Upper lobe of left lung (tissue), 6 donors: ENCODE measurements around the gene CMTM7. TPM values are rescaled to one million over a fixed set of nuclear protein-coding genes. Genes with fewer than 3 reads are reported as not detected.
"Not testable (repeated sequence)": the region's sequence is repeated elsewhere in the genome, so short reads cannot be mapped to it uniquely, and the experiment has no call there.

Source experiments
- ATAC-seq, 2 donors: fragments of 200-7000 bp; cut with Tn5 transposase; one replicate each; pipeline ENCODE4 v1.9.1; 2022; ENCODE audit warnings: mild to moderate bottlenecking in 2 of 2, moderate library complexity in 2 of 2; ENCODE audit not compliant: low FRiP score in 2 of 2
- DNase-seq, 2 donors: peaks; one replicate each; pipeline ENCODE4 v3.0.0-alpha.2; 2019 to 2020
- H3K27ac ChIP-seq, 4 donors: fragments of 200-600 bp; sonication (generic); one replicate each; pipeline ENCODE4 v1.5.1; 2016 to 2019
- H3K27me3 ChIP-seq, 4 donors: fragments of 200-600 bp; sonication (generic); one replicate each; pipeline ENCODE4 v1.5.1; 2017 to 2019
- H3K36me3 ChIP-seq, 4 donors: fragments of 200-600 bp; sonication (generic); one replicate each; pipeline ENCODE4 v1.5.1; 2016 to 2019
- H3K4me1 ChIP-seq, 4 donors: fragments of 200-600 bp; sonication (generic); one replicate each; pipeline ENCODE4 v1.5.1; 2018 to 2019
- H3K4me3 ChIP-seq, 4 donors: fragments of 200-600 bp; sonication (generic); one replicate each; pipeline ENCODE4 v1.5.1; 2017 to 2019; ENCODE audit warnings: mild to moderate bottlenecking in 2 of 4, moderate library complexity in 1 of 4
- H3K9me3 ChIP-seq, 4 donors: fragments of 200-600 bp; sonication (generic); one replicate each; pipeline ENCODE4 v1.5.1; 2018 to 2019
- CTCF ChIP-seq, 6 experiments: fragments of 450-650 bp in 4 of 6; fragments of 200-600 bp in 2 of 6; sonication (generic) in 2 of 6; IDR thresholded peaks; one replicate each; pipeline ENCODE4 v1.5.1; 2016 to 2019; ENCODE audit warnings: antibody characterized with exemption in 6 of 6
- EP300 ChIP-seq, 4 donors: sonication (generic); formaldehyde crosslinking; IDR thresholded peaks; one replicate each; pipeline ENCODE4 v1.5.1; 2017; ENCODE audit warnings: antibody characterized with exemption in 4 of 4, control low read depth in 2 of 4
- POLR2A ChIP-seq, 4 donors: fragments of 450-650 bp; IDR thresholded peaks; one replicate each; pipeline ENCODE4 v1.5.1; 2016 to 2017; ENCODE audit warnings: antibody characterized with exemption in 4 of 4, mild to moderate bottlenecking in 2 of 4
- POLR2AphosphoS5 ChIP-seq, 2 donors: sonication (generic); formaldehyde crosslinking; IDR thresholded peaks; one replicate each; pipeline ENCODE4 v1.5.1; 2017; ENCODE audit warnings: antibody characterized with exemption in 2 of 2
- WGBS, 2 donors: methylation state at CpG; one replicate each; pipeline ENCODE4 v1.1.5; 2017 to 2018; 5-methylcytosine and 5-hydroxymethylcytosine counted together
- total RNA-seq, 6 donors: library from RNA; depleted of rRNA in 4 of 6; stranded (reverse); fragments of >200 nt in 4 of 6; gene quantifications; one replicate each; pipeline versions ENCODE4 v1.1.0 to v1.2.1, GENCODE V29; 2016 to 2021
- donor health status: DM: no; HTN: no; CAD: no; lungs with moderate emphysema.
- donor health status: DM: no; HTN: yes; CAD: no; lungs with severe emphysema.

CMTM7 gene
- total RNA-seq, 6 donors from 2014 or later = 39.4 to 103 (median 49.7) TPM

- WGBS, 2 donors = 65 to 74% methylated on average over 10 of the region's 10 CpGs
- TF ChIP-seq POLR2AphosphoS5 (IDR thresholded peaks at IDR 0.05) (no peak), CTCF (IDR thresholded peaks at IDR 0.05) (no peak), POLR2A (IDR thresholded peaks at IDR 0.05) (no peak), EP300 (IDR thresholded peaks at IDR 0.05) (no peak)
- Histone ChIP-seq H3K4me3 (no peak overlapping the region), H3K4me1 (peaks cover 0 to 12% (median 4%) of the 10 kb centered on the region in 4 donors), H3K9me3 (no peaks in the 10 kb centered on the region), H3K36me3 (no peaks in the 10 kb centered on the region), H3K27ac (no peak overlapping the region), H3K27me3 (no peaks in the 10 kb centered on the region)
- DNase-seq = no peak
- ATAC-seq = no peak
Measured at GRCh38 chr3:32438596-32439344, 47.1 kb downstream of the CMTM7 start.

- not testable (repeated sequence) for DNase-seq, ATAC-seq, H3K27ac ChIP-seq, H3K36me3 ChIP-seq, H3K27me3 ChIP-seq, H3K9me3 ChIP-seq, H3K4me3 ChIP-seq
- WGBS, 2 donors = 91 to 94% methylated on average over 4 of the region's 4 CpGs
- peaks cover 0 to 12% (median 4%) of the 10 kb centered on the region in 4 donors for H3K4me1 ChIP-seq
Measured at GRCh38 chr3:32439421-32439820, 47.8 kb downstream of the CMTM7 start.

- H3K36me3 ChIP-seq = no peaks in the 10 kb centered on the region
- H3K4me3 ChIP-seq = no peak overlapping the region
- H3K27me3 ChIP-seq = no peaks in the 10 kb centered on the region
- DNase-seq (no peak), ATAC-seq (no peak)
- 89 to 90% methylated on average over 10 of the region's 10 CpGs for WGBS, 2 donors
- no peak overlapping the region for H3K27ac ChIP-seq
- TF ChIP-seq POLR2A (IDR thresholded peaks at IDR 0.05) (no peak), CTCF (IDR thresholded peaks at IDR 0.05) (no peak), POLR2AphosphoS5 (IDR thresholded peaks at IDR 0.05) (no peak), EP300 (IDR thresholded peaks at IDR 0.05) (no peak)
- peaks cover 0 to 12% (median 4%) of the 10 kb centered on the region in 4 donors for H3K4me1 ChIP-seq
- H3K9me3 ChIP-seq = no peaks in the 10 kb centered on the region
Measured at GRCh38 chr3:32440611-32441350, 49.1 kb downstream of the CMTM7 start.

GRCh38 chr3:32442766-32443165, 51.1 kb downstream of the CMTM7 start:
- Histone ChIP-seq H3K27me3 (no peaks in the 10 kb centered on the region), H3K4me3 (no peak overlapping the region), H3K27ac (peak overlapping the region in 1 of 4 donors; percentile 2), H3K4me1 (peaks cover 0 to 12% (median 4%) of the 10 kb centered on the region in 4 donors), H3K9me3 (no peaks in the 10 kb centered on the region), H3K36me3 (no peaks in the 10 kb centered on the region)
- no peak for DNase-seq
- ATAC-seq = no peak
- WGBS, 2 donors = 96 to 98% methylated on average over 3 of the region's 3 CpGs
- TF ChIP-seq POLR2AphosphoS5 (IDR thresholded peaks at IDR 0.05) (no peak), CTCF (IDR thresholded peaks at IDR 0.05) (no peak), POLR2A (IDR thresholded peaks at IDR 0.05) (no peak), EP300 (IDR thresholded peaks at IDR 0.05) (no peak)

GRCh38 chr3:32443478-32443877, 51.8 kb downstream of the CMTM7 start:
- DNase-seq (no peak), ATAC-seq (no peak)
- peaks cover 3 to 7% (median 6%) of the 10 kb centered on the region in 4 donors for H3K4me1 ChIP-seq
- 16 to 35% methylated on average over 1 of the region's 1 CpG for WGBS, 2 donors
- peak overlapping the region in 1 of 4 donors; percentile 2 for H3K27ac ChIP-seq
- no peak overlapping the region for H3K4me3 ChIP-seq
- no peaks in the 10 kb centered on the region for H3K36me3 ChIP-seq
- H3K9me3 ChIP-seq = no peaks in the 10 kb centered on the region
- no peak for TF ChIP-seq POLR2AphosphoS5 (IDR thresholded peaks at IDR 0.05)
- peak in 1 of 4 donors; percentile 18 for TF ChIP-seq EP300 (IDR thresholded peaks at IDR 0.05)
- TF ChIP-seq CTCF (IDR thresholded peaks at IDR 0.05) = no peak
- no peak for TF ChIP-seq POLR2A (IDR thresholded peaks at IDR 0.05)
- H3K27me3 ChIP-seq = no peaks in the 10 kb centered on the region
